Upper lobe of left lung (tissue), 4 donors: ENCODE measurements around the gene B9D1.

Experiments
- POLR2AphosphoS5 ChIP-seq, 2 donors: sonication (generic); formaldehyde crosslinking; IDR thresholded peaks; one replicate each; pipeline ENCODE4 v1.5.1; 2017; ENCODE audit warnings: antibody characterized with exemption in 2 of 2
- TF ChIP-seq, protein P1 (sequence below), 6 experiments: fragments of 450-650 bp in 4 of 6; fragments of 200-600 bp in 2 of 6; sonication (generic) in 2 of 6; IDR thresholded peaks; one replicate each; pipeline ENCODE4 v1.5.1; 2016 to 2019; ENCODE audit warnings: antibody characterized with exemption in 6 of 6

- TF ChIP-seq, protein P1, sequence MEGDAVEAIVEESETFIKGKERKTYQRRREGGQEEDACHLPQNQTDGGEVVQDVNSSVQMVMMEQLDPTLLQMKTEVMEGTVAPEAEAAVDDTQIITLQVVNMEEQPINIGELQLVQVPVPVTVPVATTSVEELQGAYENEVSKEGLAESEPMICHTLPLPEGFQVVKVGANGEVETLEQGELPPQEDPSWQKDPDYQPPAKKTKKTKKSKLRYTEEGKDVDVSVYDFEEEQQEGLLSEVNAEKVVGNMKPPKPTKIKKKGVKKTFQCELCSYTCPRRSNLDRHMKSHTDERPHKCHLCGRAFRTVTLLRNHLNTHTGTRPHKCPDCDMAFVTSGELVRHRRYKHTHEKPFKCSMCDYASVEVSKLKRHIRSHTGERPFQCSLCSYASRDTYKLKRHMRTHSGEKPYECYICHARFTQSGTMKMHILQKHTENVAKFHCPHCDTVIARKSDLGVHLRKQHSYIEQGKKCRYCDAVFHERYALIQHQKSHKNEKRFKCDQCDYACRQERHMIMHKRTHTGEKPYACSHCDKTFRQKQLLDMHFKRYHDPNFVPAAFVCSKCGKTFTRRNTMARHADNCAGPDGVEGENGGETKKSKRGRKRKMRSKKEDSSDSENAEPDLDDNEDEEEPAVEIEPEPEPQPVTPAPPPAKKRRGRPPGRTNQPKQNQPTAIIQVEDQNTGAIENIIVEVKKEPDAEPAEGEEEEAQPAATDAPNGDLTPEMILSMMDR (IDR thresholded peaks at IDR 0.05): no peak
- no peak for TF ChIP-seq POLR2AphosphoS5 (IDR thresholded peaks at IDR 0.05)
These were observed 23.1 kb downstream of the B9D1 start for GRCh38 chr17:19339341-19339815.
